Erythroblast (primary cell): ENCODE results near the gene GFOD1.

Source experiments
- GATA1 ChIP-seq: IDR thresholded peaks from 2 replicates; pipeline ENCODE4 v1.6.1; 2011; ENCODE audit warnings: low read depth, mild to moderate bottlenecking, control low read depth, low read length, moderate library complexity
- POLR2A ChIP-seq: IDR thresholded peaks from 2 replicates; pipeline ENCODE4 v1.6.1; 2011; ENCODE audit warnings: mild to moderate bottlenecking, low read length

DNA sequence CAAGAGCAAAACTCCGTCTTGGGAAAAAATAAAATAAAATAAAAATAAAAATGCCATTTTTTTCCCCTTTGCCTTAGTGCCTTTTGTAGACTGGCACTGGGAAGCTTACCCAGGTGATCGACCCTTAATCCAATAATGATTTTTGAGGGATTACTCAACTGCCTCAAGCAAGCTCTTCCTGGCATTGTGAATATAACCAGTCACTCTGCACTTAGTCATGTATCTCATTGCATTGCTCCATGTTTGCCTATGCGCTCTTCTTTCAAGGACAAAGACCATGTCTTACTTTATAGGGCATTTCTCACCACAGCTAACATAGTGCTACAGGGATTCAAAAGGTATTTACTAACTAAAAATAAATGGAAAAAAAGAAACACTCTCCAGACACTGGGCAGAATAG is 13.0 kb downstream of the GFOD1 start:
- TF ChIP-seq POLR2A (no peak), GATA1 (no peak)
